ENCODE data around the gene SPPL2C.
"Not testable (repeated sequence)": the region's sequence is repeated elsewhere in the genome, so short reads cannot be mapped to it uniquely, and the experiment has no call there.

The SPPL2C gene

GRCh38 chr17:45849536-45849990 lies 4.9 kb downstream of the SPPL2C start:
- in situ Hi-C loops (cut with HindIII; ENCODE audit: low sequenced_read_pairs) = no loop called here

- in situ Hi-C loops (cut with HindIII; ENCODE audit: low sequenced_read_pairs) = loop anchor here (10.0 kb wide), 1 partner anchor 215 kb away; no protein-coding TSS in a partner anchor
Observed at GRCh38 chr17:45850011-45850410, 5.3 kb downstream of the SPPL2C start.

- in situ Hi-C loops (cut with HindIII; ENCODE audit: low sequenced_read_pairs) = loop anchor here (10.0 kb wide), 1 partner anchor 216 kb away; no protein-coding TSS in a partner anchor
Observed at GRCh38 chr17:45850468-45850867, 5.8 kb downstream of the SPPL2C start.

GRCh38 chr17:45851022-45851421 lies 6.3 kb downstream of the SPPL2C start:
- in situ Hi-C loops (cut with HindIII; ENCODE audit: low sequenced_read_pairs) = loop anchor here (10.0 kb wide), 1 partner anchor 216 kb away; no protein-coding TSS in a partner anchor

GRCh38 chr17:45851464-45851863 lies 6.8 kb downstream of the SPPL2C start:
- in situ Hi-C loops (cut with HindIII; ENCODE audit: low sequenced_read_pairs) = loop anchor here (10.0 kb wide), 1 partner anchor 217 kb away; no protein-coding TSS in a partner anchor

GRCh38 chr17:45851873-45852272 lies 7.2 kb downstream of the SPPL2C start:
- in situ Hi-C loops (cut with HindIII; ENCODE audit: low sequenced_read_pairs) = loop anchor here (10.0 kb wide), 1 partner anchor 217 kb away; no protein-coding TSS in a partner anchor

- in situ Hi-C loops (cut with HindIII; ENCODE audit: low sequenced_read_pairs) = loop anchor here (10.0 kb wide), 1 partner anchor 218 kb away; no protein-coding TSS in a partner anchor
Observed at GRCh38 chr17:45852535-45853297, 8.0 kb downstream of the SPPL2C start.

- in situ Hi-C loops (cut with HindIII; ENCODE audit: low sequenced_read_pairs) = loop anchor here (10.0 kb wide), 1 partner anchor 219 kb away; no protein-coding TSS in a partner anchor
Observed at GRCh38 chr17:45854209-45854608, 9.5 kb downstream of the SPPL2C start.

GRCh38 chr17:45855691-45856336 lies 11.1 kb downstream of the SPPL2C start:
- in situ Hi-C loops (cut with HindIII; ENCODE audit: low sequenced_read_pairs) = loop anchor here (10.0 kb wide), 1 partner anchor 221 kb away; no protein-coding TSS in a partner anchor

GRCh38 chr17:45857977-45858708 lies 13.5 kb downstream of the SPPL2C start:
- in situ Hi-C loops (cut with HindIII; ENCODE audit: low sequenced_read_pairs) = loop anchor here (10.0 kb wide), 1 partner anchor 223 kb away; no protein-coding TSS in a partner anchor

- in situ Hi-C loops (cut with HindIII; ENCODE audit: low sequenced_read_pairs) = no loop called here
Observed at GRCh38 chr17:45861165-45861564, 16.5 kb downstream of the SPPL2C start.

GRCh38 chr17:45862127-45862526 lies 17.4 kb downstream of the SPPL2C start:
- in situ Hi-C loops (cut with HindIII; ENCODE audit: low sequenced_read_pairs) = not testable (repeated sequence)

- in situ Hi-C loops (cut with HindIII; ENCODE audit: low sequenced_read_pairs) = no loop called here
Observed at GRCh38 chr17:45863857-45864654, 19.4 kb downstream of the SPPL2C start.

- in situ Hi-C loops (cut with HindIII; ENCODE audit: low sequenced_read_pairs) = loop anchor here (5.0 kb wide), 1 partner anchor 80 kb away; no protein-coding TSS in a partner anchor
Observed at GRCh38 chr17:45867171-45867570, 22.5 kb downstream of the SPPL2C start.

- in situ Hi-C loops (cut with HindIII; ENCODE audit: low sequenced_read_pairs) = loop anchor here (5.0 kb wide), 1 partner anchor 80 kb away; no protein-coding TSS in a partner anchor
Observed at GRCh38 chr17:45867702-45868101, 23.0 kb downstream of the SPPL2C start.

- in situ Hi-C loops (cut with HindIII; ENCODE audit: low sequenced_read_pairs) = loop anchor here (5.0 kb wide), 1 partner anchor 79 kb away; no protein-coding TSS in a partner anchor
Observed at GRCh38 chr17:45868276-45868675, 23.6 kb downstream of the SPPL2C start.

GRCh38 chr17:45869676-45870341 lies 25.1 kb downstream of the SPPL2C start:
- in situ Hi-C loops (cut with HindIII; ENCODE audit: low sequenced_read_pairs) = loop anchor here (5.0 kb wide), 1 partner anchor 77 kb away; no protein-coding TSS in a partner anchor

GRCh38 chr17:45870342-45870974 lies 25.8 kb downstream of the SPPL2C start:
- in situ Hi-C loops (cut with HindIII; ENCODE audit: low sequenced_read_pairs) = no loop called here

GRCh38 chr17:45871718-45872117 lies 27.0 kb downstream of the SPPL2C start:
- in situ Hi-C loops (cut with HindIII; ENCODE audit: low sequenced_read_pairs) = no loop called here

Measured in endothelial cell of hepatic sinusoid (primary cell).